Measurements from ENCODE around the gene HIVEP2.

Gene HIVEP2

DNA sequence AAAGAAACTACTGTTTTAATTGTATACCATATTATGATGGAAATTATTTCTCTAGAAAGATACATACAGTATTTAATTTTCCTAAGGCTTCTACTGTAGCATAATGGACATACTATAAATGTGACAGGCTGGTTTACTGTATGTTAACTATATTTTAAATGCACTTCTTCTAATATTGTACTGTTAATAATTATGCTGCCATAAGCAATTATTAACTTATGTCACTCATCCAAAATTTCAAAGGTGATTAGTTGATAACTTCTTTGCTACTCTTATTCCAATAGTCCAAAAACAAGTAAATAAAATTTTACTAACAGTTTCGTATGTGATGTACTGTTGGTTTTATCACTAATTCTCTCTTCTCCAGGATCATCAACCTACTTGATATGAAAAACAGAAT lies 28.1 kb downstream of the HIVEP2 start:
- DNase-seq = no peak

GRCh38 chr6:142914937-142915697 lies 29.9 kb downstream of the HIVEP2 start:
- no peak for DNase-seq

- no peak for DNase-seq
These were observed 30.6 kb downstream of the HIVEP2 start for GRCh38 chr6:142914369-142914768.

DNA sequence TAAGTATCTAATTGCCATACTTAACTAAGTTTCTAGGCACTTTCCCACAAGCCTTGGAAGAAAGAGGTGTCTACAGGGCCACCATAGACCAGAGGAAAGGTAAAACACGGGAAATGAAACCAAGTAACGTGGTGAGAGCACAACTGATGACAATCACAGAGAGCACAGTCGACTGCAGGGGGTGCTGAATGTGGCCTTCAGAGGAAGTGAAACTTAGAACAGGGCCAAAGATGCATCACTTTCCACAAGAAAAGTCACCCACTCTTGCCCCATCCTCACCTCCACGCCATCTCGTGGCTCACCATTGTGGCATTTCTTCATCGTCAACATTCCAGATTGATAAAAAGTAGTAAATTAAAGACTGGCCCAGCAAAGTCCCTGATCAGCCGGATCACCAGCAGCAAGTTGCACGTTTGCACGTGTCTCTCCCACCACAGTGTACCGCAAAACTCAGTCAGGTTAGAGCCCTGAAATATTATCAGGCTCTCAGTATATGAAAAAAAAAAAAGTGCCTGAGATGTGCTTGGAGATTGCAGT lies 31.4 kb downstream of the HIVEP2 start:
- DNase-seq = no peak

GRCh38 chr6:142913036-142913510 lies 31.9 kb downstream of the HIVEP2 start:
- DNase-seq = no peak

GRCh38 chr6:142912125-142912524 lies 32.9 kb downstream of the HIVEP2 start:
- no peak for DNase-seq

DNA sequence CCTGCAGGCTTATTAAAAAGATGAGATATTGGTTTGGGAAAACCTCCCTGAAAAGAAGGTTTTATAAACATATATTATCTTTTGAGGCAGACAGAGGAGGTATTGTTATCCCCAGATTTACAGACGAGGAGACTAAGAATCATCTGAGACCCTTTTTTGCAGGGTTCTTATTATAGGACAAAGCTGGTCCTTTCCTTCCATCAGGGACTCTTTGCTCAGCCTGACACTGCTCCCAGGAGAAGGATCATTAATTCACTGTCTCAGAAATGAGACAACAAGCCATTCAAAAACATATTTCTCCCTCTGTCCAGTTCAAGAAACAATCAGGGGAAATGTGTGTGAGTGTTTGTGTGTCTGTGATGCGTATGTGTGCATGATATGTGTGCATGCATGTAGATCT lies 33.5 kb downstream of the HIVEP2 start:
- no peak for DNase-seq

DNA sequence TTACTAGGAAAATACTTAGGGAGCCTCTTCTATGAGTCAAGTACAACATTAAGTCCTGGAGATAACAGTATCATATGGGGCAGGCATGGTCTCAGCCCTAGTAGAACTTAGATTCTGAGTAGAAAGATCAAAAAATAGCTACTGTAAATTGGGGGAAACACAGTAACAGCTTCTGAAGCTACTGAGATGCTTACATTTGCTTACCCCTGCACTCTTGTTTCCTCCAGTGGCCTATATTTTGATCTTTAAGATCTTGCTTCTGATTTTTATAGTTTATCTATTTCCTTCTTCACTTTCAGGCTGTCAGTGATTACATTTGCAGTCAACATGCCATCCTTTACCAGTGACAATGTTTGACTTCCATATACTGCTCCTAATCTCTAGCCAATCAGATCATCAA lies 35.3 kb downstream of the HIVEP2 start:
- DNase-seq = no peak

- no peak for DNase-seq
These were observed 36.7 kb downstream of the HIVEP2 start for GRCh38 chr6:142908235-142908634.

DNA sequence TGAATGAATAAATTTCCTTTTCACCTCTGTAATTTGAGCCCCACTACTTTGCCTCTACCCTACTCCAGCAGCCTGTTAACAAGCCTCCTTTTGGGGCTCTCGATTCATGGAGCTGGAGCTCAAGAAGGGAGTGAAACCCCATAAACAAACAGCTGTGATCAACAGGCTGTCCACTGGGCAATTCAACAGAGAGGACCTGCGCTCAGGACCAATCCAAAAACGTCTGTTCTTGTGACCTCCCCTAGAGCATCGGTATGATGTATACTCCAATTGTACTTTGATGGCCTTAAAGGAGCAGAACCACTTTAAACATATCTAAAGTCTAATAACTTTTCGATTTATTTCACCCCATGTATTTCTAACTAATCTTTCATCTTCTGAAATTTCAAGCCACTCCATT lies 37.4 kb downstream of the HIVEP2 start:
- no peak for DNase-seq

DNA sequence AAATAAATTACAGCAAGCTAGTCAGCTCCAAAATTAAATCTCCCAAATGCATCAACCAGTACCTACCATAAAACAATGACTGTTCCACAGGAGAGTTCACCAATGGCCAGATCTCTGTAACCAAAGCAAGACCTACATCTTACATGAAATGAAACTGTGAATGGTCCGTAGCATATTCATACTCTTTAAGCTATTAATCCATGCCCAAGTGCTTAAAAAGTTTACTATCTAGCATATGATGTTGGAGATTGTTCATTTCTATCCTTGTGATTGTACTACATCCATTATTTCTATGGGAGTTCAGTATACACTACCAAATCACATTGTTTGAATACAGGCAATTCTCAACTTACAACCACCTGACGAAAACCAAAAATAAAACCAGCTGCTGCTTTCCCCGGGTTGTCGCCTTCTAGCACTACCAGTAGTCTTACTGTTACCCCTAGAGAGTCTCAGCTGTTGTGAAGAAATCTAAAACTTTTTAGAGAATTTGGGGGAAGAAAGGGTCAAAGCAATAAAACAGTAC lies 38.0 kb downstream of the HIVEP2 start:
- DNase-seq = no peak

DNA sequence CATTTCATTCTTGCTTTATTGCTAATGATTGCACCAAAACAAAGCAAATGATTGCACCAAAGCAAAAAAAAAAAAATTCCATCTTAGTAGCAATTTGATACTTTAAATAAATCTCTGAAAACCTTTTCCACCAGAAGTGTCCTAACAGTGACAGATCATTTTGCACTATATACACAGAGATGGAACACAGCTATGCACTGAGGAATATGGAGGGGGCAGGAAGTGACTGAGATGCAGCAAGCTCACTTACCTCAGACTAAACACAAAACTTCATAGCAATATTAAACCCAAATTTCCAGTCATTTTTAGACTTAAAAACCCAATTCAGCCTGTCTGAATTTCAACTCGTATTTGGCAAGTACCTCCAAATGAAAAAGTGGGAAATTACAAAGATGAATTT lies 41.2 kb downstream of the HIVEP2 start:
- no peak for DNase-seq

DNA sequence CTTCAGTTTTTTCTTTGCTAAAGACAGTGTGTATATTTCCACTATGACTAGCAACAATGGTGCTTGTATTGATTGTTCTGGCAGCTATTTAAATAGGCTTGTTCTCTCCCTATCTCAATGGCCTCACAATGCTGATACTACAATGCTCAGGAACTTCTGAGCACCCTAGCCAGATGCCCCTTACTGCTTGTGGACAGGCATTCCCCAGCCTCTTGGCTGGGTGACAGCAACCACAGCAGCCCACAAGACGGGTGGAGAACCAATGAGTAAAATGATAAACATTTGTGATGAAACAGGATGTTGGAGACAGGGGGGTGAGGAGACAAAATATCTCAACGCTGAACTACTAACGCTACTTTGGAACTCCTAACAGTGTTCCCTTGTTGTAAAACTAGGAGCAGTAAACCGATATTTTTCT lies 42.3 kb downstream of the HIVEP2 start:
- no peak for DNase-seq

DNA sequence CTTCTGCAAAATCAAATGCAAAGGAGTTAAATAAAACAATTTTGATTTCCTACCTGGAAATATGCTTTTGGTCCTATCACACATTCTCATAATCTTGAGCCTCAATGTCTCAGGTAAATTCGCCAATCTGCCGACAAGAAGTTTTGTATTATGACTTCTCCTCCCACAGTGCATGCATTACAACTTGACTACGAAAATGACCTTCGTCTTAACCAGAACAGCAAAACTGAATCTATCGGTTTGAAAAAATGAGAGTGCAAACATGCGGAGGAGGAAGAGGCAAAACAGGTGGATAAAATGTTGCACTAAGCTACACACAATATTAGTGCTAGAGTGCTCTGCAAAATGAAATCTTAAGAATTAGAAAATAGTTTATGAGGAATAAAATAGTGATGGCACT lies 43.4 kb downstream of the HIVEP2 start:
- no peak for DNase-seq

GRCh38 chr6:142900227-142900971 lies 44.6 kb downstream of the HIVEP2 start:
- DNase-seq = no peak

DNA sequence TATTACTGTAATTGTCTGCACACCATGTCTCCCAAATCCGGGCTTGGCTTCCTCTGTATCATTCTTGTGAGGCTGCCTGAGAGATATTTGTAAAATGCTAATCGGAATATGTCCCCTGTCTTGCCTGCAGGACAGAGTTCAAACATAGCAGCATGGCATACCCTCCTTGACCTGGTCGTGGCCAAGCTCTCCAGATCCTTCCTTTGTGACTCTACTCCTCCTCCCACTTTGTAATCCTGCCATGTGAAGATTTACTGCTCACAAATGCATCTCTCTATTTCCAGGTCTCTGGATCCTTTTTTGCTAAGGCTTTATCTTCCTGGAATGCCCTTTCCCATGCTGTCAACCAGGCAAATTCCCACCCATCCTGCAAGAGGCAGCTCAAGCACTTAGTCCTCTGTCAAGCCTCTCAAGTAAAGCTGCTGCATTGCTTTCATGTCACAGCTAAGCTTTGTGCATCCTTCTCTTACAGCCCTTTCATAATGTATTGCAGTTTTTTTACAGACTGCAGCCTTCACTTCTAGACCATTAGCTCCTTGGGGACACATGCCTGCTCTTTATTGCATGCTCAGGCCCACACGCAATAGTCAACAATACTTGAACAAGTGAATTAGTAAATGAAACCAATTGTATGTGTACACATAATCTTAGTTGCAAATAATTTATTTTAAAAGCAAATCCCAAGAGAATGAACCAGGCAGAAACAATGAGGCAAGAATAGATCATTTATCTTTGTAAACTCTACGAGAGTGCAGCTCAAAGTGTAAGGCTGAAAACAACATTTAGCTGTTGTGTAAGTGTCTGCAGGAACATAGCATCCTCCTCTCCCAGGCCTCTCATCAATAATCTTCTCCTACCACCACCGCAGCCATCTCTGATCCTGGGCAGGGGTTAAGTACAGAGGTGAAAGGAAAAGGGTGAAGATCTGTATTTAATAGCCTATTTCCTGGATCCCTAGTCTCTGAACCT lies 45.8 kb downstream of the HIVEP2 start:
- DNase-seq = no peak

DNA sequence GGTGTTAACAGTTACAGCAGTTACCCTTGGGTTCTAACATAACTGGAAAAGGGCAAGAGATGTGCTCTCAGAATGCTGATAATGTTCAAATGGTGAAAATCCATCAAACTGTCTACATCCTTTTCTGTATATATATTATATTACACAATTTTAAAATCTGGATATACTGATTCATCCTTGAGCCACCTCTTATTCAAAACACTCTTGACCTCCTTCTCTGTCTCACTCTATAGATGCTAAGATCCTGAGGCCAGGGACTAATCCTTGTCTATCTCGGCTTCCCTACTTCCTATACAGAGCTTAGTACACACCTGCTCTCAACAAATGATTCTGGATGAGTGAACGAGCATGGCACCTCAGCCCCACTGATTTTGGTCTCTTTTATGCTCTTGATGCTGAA lies 47.3 kb downstream of the HIVEP2 start:
- no peak for DNase-seq

DNA sequence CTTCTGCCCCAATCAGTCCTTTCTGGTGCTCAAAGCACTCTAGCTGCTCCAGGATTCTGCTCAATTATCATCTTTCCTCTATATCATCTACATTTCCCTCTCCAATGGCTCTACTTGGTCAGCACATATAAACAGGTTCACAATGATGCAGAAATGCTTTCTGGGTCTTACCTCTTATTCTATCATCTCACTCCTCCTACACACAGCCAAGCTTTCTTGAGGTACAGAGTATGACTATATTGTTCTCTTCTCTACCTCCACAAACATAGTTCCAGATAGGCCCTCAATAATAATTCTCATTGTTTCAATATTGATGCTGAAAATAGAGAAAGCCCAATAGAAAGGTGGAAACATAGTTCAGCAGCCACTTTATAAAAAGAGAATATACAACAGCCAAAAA lies 48.2 kb downstream of the HIVEP2 start:
- no peak for DNase-seq

DNA sequence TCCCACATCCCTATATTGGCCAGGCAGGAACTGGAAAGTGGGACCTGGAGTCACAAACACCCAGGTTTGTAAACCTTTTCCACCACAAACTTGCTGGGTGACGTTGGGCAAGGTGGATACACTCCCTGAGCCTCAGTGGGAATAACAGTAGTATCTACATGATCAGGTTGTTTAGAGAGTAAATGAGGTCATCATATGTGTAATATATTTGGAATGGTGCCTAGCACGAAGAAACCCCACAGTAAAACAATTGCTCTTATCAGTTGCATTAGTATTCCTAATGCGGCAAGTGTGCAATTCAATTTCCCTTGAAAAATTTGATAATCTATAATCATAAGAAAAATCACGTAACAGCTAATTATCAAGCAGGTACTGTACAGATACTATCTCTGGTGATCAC lies 51.9 kb downstream of the HIVEP2 start:
- no peak for DNase-seq

DNA sequence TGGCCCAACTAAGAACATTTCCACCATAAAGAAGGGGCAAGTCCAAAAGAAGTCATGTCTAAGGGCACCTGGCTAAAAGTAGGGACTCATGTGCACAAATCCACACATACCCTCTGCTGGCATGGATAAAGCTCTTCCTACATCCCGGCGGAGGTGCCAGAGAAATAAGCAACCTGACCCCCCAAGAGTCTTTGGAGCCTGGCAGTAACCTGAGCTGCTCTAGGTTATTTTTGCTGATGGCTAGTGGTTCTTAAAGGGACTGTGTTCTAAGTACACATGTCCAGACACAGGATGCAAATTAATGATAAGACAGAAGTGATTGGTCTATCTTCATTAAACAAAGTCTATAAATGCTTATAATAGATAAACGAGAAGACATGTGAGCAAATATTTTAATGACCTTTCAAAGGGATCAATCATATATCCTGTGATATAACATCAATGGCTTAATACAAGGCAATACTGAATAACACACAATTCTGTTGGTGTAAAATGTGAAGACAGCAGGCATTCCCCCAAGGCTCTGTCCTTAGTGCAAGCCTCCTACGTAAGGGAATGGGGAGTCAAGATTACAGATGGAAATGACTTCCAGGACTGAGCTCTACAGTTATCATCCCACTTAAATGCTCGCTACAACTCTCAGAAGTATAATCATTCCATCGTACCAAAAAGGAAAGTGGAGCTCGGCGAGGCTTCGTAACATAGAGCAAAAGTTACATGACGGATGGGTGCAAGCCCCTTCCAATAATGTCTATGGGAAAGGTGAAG lies 52.5 kb downstream of the HIVEP2 start:
- no peak for DNase-seq

GRCh38 chr6:142891454-142891853 lies 53.5 kb downstream of the HIVEP2 start:
- no peak for DNase-seq

GRCh38 chr6:142888456-142888855 lies 56.5 kb downstream of the HIVEP2 start:
- DNase-seq = no peak
